ENCODE data around the gene SPTBN1.

DNA sequence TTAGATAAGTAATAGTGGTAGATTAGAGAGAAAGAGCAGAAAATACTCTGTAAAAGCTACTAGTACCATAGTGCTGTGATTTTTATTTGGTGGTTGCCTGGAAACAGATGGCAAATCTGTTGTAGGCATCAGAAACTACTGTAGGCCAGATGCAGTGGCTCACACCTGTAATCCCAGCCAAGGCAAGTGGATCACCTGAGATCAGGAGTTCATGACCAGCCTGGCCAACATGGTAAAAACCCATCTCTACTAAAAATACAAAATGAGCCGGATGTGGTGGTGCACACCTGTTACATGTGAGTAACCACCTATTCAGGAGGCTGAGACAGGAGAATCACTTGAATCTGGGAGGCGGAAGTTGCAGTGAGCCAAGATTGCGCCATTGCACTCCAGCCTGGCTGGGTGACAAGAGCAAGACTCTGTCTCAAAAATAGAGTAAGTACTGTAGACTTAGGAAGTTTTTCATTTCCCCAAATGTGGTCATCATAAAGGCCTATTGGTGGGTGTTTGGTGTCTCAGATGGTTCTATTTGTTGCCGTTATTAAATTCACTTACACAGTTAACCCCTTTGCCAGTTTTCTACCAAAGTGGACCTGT lies 79.6 kb downstream of the SPTBN1 start:
- TF ChIP-seq, protein P1, sequence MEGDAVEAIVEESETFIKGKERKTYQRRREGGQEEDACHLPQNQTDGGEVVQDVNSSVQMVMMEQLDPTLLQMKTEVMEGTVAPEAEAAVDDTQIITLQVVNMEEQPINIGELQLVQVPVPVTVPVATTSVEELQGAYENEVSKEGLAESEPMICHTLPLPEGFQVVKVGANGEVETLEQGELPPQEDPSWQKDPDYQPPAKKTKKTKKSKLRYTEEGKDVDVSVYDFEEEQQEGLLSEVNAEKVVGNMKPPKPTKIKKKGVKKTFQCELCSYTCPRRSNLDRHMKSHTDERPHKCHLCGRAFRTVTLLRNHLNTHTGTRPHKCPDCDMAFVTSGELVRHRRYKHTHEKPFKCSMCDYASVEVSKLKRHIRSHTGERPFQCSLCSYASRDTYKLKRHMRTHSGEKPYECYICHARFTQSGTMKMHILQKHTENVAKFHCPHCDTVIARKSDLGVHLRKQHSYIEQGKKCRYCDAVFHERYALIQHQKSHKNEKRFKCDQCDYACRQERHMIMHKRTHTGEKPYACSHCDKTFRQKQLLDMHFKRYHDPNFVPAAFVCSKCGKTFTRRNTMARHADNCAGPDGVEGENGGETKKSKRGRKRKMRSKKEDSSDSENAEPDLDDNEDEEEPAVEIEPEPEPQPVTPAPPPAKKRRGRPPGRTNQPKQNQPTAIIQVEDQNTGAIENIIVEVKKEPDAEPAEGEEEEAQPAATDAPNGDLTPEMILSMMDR (IDR thresholded peaks at IDR 0.05; ENCODE audit: low read length): no peak
- no peak for TF ChIP-seq EZH2 (IDR thresholded peaks at IDR 0.05; ENCODE audit: borderline replicate concordance, low read length)

Data from OCI-LY1 (cell line).